Vagina (tissue), 2 donors: ENCODE data around the gene B3GAT2. TPM values are rescaled to one million over a fixed set of nuclear protein-coding genes. Genes with fewer than 3 reads are reported as not detected.

Experiments
- DNase-seq, 2 donors: peaks; one replicate each; pipeline ENCODE4 v3.0.0-alpha.2; 2017; ENCODE audit errors: extremely low spot score in 2 of 2
- H3K27ac ChIP-seq: fragments of 200-600 bp; sonication (generic); one replicate; pipeline ENCODE4 v1.5.1; 2019
- H3K27me3 ChIP-seq: fragments of 200-600 bp; sonication (generic); one replicate; pipeline ENCODE4 v1.5.1; 2019
- H3K36me3 ChIP-seq, 2 donors: fragments of 200-600 bp; sonication (generic); one replicate each; pipeline ENCODE4 v1.5.1; 2017 to 2019
- H3K4me1 ChIP-seq: fragments of 200-600 bp; sonication (generic); one replicate; pipeline ENCODE4 v1.5.1; 2019
- H3K4me3 ChIP-seq, 2 donors: fragments of 200-600 bp; sonication (generic); 1 replicate in 1 of 2; 2 replicates in 1 of 2; pipeline ENCODE4 v1.5.1; 2016 to 2019
- H3K9me3 ChIP-seq: fragments of 200-600 bp; sonication (generic); one replicate; pipeline ENCODE4 v1.5.1; 2019
- CTCF ChIP-seq, 3 experiments: fragments of 450-650 bp in 2 of 3; fragments of 200-600 bp in 1 of 3; sonication (generic) in 1 of 3; IDR thresholded peaks; one replicate each; pipeline ENCODE4 v1.5.1; 2017 to 2019; ENCODE audit warnings: antibody characterized with exemption in 3 of 3, mild to moderate bottlenecking in 2 of 3, moderate library complexity in 2 of 3
- POLR2A ChIP-seq, 2 donors: fragments of 450-650 bp; IDR thresholded peaks; one replicate each; pipeline ENCODE4 v1.6.1; 2017; ENCODE audit warnings: antibody characterized with exemption in 2 of 2, mild to moderate bottlenecking in 2 of 2, moderate library complexity in 2 of 2
- POLR2AphosphoS5 ChIP-seq, 2 donors: sonication (generic); formaldehyde crosslinking; IDR thresholded peaks; one replicate each; pipeline ENCODE4 v1.9.0; 2017; ENCODE audit warnings: antibody characterized with exemption in 2 of 2, mild to moderate bottlenecking in 2 of 2, low read depth in 1 of 2; ENCODE audit not compliant: insufficient read depth in 1 of 2
- intact Hi-C: fragments of 100-400 bp; cut with DNase I; formaldehyde crosslinking; loops from one replicate; pipeline ENCODE4 v1.15.1; 2023
- total RNA-seq: library from RNA; depleted of rRNA; stranded (reverse); fragments of >200 nt; gene quantifications from one replicate; pipeline ENCODE4 v1.2.3, GENCODE V29; 2016

B3GAT2 gene
- total RNA-seq, 1 donor from 2014 or later: not detected

- no peaks in the 10 kb centered on the region for H3K27me3 ChIP-seq
- no peaks in the 10 kb centered on the region for H3K4me1 ChIP-seq
- intact Hi-C loops: no loop called here
- H3K27ac ChIP-seq: no peak overlapping the region
- no peaks in the 10 kb centered on the region for H3K9me3 ChIP-seq
- DNase-seq: no peak
- no peak overlapping the region for H3K4me3 ChIP-seq
- TF ChIP-seq POLR2AphosphoS5 (IDR thresholded peaks at IDR 0.05; ENCODE audit: insufficient read depth in 1 of 2, low read depth in 1 of 2) (no peak), POLR2A (IDR thresholded peaks at IDR 0.05) (no peak), CTCF (IDR thresholded peaks at IDR 0.05) (no peak)
- H3K36me3 ChIP-seq: no peaks in the 10 kb centered on the region
These were observed 143.0 kb downstream of the B3GAT2 start for GRCh38 chr6:70813885-70814284.

GRCh38 chr6:70811788-70812187 lies 145.1 kb downstream of the B3GAT2 start:
- Histone ChIP-seq H3K27me3 (no peaks in the 10 kb centered on the region), H3K4me3 (no peak overlapping the region), H3K4me1 (no peaks in the 10 kb centered on the region), H3K9me3 (no peaks in the 10 kb centered on the region), H3K36me3 (no peaks in the 10 kb centered on the region), H3K27ac (no peak overlapping the region)
- no peak for DNase-seq
- intact Hi-C loops: no loop called here
- TF ChIP-seq POLR2A (IDR thresholded peaks at IDR 0.05): no peak
- no peak for TF ChIP-seq CTCF (IDR thresholded peaks at IDR 0.05)
- no peak for TF ChIP-seq POLR2AphosphoS5 (IDR thresholded peaks at IDR 0.05; ENCODE audit: insufficient read depth in 1 of 2, low read depth in 1 of 2)
